Stimulated activated CD4-positive, alpha-beta T cell treated with anti-CD3 and anti-CD28 coated beads, Interleukin-2, amount 100 ng/mL, for 48 hours (primary cell): Measurements from ENCODE around the gene ALCAM.

Experiments used
- DNase-seq, 2 donors: peaks; one replicate each; pipeline ENCODE4 v3.0.0-alpha.2; 2020

ALCAM gene

DNA sequence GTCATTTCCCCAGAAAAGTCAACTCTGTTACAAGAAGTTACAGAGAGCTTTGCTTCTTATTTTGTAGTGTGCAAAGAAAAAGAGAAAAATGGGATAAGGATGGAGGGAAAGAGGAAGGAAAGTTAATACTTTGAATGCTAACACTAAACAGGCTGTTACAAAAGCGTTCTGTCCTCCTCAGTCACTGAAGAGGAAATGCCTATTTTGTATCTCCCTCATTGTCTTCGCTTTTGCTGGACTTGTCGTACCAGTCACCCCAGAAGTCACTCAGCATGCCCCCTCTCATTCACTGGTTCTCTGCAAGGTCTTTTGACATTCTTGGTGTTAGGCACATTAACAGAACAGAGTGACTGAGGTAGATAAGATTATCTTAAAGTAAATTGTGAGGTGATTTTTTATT, 129.6 kb downstream of the ALCAM start:
- no peak for DNase-seq

DNA sequence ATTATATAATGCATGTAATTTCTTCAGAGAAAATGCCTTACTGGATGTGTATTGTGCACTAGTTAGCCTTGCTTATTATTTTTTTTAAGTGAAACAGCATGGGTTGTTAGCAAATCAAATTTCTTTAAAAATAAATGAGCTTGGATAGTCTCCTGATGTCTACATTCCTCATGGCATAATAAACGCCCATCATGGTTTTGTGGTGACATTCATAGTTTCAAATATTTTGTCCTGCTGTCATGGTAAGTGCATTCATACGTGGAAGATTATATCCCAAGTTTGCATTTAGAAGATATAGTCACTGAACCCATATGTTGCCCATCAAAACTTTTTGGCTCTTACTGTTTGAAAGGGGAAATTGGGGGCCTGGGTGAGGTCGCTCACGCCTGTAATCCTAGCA, 130.7 kb downstream of the ALCAM start:
- DNase-seq: no peak

DNA sequence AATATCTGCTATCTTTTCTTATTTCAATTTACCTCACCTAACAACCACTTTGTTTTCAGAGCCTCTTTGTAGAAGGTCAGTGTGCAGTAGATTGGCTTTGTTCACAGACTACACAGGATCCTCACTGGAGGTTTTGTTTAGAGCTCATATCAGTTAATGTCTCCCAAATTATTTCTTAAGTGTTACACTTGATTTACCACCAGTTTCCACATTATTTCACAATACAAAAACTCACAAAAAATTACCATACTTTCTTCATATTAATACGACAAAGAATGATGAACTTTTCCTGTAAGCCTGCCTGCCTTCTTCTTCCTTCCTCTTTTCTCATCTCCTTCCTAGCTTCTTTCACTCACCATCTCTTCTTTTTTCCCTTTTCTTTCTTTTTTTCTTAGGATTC, 133.3 kb downstream of the ALCAM start:
- DNase-seq: no peak

DNA sequence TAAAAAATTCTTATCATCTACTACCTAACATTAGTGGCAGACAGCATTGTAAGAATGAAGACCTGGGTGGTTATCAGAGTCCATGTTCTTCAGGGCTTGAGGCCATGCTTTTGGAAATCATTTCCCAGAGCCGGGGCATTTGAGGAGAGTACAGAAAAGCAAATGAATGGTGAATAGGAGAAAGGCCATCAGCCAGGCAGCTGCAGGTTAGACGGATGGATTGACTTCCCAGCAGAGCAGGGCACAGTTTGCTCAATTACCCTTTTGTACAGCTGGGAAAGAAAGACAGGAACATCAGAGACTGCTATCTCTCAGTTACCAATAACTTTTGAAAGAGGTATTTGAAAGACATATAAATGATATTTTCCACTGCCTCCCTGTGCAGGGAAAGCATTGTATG, 135.6 kb downstream of the ALCAM start:
- DNase-seq: no peak

DNA sequence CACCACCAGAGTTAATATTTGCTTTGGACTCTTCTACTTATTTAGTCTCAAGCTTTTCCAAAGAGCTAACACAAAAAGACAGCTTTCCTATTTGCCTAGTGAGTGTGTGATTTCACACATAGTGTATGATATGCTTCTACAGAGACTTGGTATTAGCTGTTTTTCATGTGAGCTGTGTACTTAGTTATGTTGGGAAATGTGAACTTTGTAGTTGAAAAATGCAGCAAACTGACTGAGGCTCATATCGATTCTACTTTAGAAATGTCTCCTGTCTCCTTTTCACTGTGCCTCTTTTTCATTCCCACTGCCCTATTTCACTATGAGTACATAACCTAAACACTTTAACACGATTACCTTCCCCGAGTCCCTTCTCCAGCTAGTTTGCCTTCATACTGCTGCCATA, 136.5 kb downstream of the ALCAM start:
- no peak for DNase-seq

DNA sequence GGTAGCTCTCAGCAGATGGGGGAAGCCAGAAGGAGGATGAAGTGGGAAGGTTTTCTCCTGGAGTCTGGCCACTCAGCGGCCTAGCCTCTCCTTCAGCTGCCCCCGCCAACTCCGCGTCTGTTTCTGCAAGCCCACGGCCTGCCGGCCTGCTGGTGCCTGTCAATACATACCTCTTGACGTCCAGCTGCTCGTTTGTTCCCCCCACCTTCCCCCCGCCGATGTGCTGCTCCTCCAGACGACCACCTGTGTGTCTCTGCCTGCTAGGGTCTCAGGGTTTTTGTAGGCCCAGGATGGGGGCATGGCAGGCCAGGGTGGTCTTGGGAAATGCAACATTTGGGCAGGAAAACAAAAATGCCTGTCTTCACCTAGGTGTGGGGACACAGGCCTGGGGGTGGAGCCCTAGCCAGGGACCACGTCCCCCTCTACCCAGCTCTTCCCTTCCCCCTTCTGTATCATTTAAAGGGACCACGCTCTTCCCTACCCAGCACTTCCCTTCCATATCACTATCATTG, 137.8 kb downstream of the ALCAM start:
- no peak for DNase-seq

DNA sequence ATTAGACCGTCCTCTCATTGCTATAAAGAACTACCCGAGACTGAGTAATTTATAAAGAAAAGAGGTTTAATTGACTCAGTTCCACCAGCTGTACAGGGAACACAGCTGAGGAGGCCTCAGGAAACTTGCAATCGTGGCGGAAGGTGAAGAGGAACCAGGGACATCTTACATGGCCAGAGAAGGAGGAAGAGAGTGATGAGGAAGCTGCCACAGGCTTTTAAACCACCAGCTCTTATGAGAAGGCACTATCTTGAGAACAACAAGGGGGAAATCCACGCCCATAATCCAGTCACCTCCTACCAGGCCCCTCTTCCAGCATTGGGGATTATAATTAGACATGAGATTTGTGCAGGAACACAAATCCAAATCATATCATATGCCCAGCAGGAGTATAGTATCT, 138.5 kb downstream of the ALCAM start:
- DNase-seq: no peak

DNA sequence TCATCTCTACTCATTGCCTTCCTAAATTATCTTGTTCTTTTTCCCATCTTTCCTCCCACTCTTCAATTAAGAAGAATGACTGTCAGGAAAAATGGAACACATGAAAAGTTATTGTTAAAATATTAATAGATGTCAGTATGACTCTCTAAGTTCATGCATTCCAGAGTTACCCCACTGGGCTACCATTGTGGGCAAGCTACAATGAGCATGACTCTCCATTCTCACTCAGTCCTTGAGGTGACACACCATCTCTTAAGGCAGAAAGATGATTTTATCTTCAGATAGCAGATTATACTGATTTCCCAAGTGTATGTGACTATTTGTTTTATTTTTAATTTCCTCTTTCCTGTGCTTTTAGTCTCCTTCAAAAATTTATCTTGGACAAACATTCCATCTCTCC, 144.3 kb downstream of the ALCAM start:
- DNase-seq: no peak

DNA sequence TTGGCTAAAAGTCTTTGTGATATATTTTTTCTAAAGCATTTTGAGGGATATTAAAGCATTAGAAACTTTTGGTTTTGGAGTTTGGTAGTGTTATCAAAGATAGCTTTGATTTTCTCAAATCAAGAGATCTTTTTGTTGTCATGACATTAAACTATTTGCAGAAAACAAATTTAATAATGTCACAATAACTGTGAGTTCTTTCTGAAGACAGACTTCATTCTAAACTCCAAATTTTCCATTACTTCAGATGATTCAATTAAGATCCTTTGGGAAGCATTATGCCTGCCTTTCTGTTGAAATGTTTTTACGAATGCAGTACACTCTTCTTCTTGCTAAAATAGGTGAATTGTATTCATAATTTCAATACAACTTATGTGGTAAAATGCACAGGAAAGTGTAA, 145.4 kb downstream of the ALCAM start:
- DNase-seq: no peak

DNA sequence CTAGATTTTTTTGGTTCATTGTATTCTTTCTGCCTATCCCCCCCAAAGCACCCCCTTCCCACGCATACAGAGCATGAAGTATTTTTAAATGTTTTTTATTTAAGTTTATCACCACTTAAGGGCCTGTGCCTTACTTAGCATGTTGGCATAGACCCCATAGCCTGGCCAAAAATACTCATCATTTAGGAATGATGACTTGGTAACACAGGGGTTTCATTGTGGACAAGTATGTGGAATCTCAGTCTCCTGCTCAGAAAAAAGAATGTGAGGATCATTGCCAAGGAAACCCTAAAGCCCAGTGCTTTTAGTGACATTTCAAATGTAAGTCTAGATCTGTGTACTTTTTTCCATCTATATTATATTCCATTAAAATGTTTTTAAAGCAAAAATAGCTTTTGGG, 146.3 kb downstream of the ALCAM start:
- no peak for DNase-seq

DNA sequence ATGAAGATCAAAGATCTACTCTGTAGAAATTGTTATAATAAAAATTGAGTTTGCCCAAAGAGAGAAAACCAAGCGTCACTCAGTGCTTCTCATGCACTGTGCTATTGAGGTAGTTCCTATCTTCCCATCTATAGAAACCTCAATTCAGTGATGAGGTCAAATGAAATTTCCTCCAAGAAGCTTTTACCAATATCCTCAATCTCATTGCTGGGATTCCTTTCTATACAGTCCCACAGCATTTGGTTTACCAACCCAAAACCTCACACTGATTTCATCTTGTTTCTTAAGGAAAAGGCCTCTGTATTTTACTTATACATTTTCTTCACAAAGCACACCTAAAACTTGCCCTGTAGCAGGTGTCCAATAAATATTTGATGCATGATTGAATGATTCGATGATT, 147.2 kb downstream of the ALCAM start:
- no peak for DNase-seq

DNA sequence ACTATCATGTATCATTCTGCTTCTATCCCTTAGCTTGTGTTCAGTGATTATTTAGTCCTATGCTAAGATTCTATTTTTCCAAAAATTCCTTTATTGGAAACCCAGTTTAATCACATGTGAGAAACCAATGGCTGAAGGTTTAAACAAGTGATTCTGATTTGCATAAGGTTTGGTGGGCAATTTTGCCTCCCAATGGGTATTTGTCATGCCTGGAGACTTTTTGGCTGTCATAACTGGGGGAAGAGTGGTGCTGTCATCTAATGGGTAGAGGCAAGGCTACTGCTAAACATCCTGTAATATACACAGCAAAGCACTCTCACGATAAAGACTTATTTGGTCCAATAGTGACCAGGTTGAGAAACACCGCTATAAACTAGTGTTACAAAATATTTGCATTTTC, 148.7 kb downstream of the ALCAM start:
- DNase-seq: no peak

DNA sequence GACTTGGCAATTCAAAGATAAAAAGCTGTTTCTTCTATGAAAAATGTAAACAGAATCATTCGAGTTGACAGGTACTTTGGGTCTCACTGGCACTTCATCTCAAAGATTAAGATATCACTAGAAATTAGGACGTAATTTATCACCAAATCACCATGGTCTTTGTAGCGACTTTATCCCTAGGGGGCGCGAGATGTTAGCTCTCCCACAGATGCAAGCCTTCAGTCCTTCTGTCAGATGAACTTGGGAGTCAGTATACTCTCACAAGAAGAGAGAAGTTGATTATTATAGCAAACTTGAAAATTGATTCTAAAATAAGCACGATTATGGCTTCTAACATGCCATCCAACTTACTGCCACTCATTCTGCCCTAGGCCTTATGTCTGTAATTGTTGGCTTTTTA, 150.3 kb downstream of the ALCAM start:
- no peak for DNase-seq

DNA sequence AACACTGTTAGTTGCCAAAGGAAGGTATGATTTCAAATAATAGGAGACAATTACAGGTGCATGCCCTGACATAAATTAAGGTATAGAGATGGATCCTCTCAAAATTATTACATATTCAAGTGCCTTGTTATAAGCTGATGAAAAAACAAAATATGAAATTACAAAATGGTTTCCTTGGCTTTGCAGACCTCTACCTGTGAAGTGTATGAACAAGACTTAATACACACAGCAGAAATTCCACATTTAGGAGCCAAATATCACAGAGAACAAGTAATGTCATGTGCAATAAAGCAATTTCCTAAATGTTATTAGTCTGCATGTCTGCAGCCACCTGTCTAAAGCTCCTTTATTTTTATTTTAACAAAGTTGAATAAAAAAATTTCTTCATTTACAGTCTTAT, 151.5 kb downstream of the ALCAM start:
- DNase-seq: no peak

DNA sequence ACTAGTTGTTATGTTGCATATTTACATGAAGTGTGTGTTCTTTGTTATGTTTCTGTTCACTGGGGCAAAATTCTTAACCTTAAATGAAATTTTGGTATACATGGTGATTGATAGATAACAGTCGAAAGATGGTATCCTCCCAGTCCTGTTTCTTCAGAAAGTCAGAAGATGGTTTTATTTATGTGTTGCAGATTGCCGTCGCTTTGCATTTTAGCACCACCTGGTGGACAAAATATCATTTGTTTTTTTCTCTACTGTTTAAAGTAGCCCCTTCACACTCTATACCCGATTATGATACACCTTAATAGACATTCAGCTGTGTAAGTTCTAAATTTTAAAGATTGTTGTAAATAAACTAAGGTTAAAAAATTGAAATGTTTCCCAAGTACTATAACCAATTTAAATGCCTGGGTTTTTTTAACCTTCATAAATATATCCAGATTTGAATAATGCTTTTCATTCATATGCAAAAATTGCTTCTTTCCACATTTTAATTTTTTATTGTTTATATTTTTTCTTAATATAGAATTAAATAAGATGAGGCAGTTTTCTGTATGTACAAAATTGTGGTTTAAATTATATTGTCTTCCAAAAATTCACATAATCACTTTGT, 152.2 kb downstream of the ALCAM start:
- no peak for DNase-seq

DNA sequence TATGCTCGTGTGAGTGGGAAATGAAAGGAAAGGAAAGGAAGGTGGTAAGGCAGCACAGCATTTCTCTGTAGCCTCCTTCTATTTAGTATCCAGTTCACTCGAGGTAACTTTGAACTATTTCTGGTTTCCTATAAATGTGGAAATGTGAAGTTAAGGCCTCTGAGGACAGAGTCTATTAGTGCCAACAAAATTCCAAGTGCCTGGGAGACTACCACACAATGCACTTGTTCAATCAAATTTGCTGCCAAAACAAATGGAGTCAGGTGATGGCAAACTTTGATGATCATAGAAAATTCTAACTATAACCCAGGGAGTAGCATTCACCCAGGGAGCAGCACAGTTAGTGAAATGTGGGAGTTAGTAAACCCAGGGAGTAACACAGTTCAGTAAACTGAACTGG, 155.1 kb downstream of the ALCAM start:
- DNase-seq: no peak

DNA sequence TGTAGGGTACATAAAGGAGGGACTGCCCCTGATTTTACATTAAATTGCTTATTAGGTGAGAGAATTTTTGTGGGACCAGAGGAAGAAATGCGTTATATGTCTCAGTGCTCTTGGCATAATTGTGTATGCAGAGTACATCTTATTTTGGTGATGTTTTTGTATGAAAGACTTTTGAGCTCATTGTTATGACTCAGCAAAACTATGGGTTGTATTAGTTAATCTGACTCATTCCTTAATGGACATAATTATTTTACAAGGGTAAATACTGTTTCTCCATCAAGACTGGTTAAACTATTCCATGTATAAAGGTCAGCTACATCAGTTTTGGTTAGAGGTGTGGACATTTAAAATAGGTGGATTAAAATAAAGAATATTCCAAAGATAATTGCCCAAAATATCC, 156.8 kb downstream of the ALCAM start:
- no peak for DNase-seq

DNA sequence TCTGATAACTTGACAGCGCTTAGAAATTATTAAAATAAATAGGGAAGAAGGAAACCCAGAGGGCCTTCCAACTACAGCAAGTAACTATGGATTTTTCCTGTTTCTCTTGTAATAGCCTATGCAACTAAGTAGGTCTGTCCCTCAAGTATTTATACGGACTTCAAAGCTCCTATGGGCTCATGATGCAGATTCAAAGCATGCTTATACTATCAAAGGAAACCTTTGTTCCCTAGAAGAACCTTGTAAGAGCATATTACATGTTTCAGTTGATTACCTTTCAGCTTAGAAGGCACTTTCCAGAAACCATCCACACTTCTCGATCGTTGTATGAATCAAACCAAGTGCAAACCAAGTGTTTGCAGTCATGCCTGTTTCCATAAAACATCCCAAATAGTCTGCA, 158.8 kb downstream of the ALCAM start:
- no peak for DNase-seq

DNA sequence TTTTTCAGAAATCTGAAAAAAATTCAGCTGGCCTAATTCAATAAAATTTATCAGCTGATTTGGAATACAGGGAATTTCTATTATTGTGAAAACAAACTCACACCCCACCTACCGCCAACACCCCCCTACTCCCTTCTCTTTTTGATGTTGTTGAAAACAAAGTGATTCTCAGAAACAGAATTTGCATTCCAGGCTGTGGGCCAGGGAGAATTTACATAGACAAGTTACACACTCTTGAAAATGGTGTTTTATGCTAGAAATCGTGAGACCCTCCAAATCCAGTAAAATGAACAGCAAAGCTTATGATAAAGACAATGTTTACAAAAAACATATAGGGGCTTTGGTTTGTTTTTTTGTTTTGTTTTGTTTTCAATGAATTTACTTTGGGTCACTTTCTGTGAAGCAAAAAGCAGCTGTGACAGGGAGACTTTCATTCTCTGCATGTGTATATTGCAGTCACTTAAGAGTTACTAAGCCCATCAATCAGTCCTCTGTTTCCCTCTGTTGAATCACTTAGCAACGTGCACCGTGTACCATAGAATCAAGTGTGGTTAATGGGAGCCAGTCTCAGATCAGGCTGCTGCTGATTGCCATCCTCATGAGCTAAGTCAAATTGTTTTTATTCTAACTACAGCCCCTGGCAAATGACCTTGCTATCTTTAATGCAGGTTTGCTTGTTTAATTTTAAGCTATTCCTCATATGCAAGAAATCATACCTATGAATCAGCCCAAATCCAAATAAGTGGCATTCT, 159.8 kb downstream of the ALCAM start:
- DNase-seq: no peak

DNA sequence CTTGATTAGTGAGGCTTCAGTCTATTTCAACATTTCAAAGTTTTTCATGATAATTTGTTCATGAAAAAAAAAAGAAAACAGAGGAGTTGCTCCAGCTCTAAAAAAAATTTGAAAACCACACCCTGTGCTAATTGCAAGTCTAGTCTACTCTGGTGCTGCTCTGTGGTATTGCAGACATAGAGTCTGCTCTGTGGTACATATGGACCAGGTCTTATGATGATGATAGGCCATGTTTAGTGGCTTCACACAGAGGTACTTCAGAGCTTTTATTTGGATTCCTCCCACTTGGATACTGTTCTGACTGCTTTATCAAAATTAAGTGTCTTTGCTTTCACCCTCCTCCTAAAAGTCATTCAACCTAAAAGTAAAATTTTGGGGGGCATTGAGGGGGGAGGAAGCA, 160.8 kb downstream of the ALCAM start:
- DNase-seq: no peak

DNA sequence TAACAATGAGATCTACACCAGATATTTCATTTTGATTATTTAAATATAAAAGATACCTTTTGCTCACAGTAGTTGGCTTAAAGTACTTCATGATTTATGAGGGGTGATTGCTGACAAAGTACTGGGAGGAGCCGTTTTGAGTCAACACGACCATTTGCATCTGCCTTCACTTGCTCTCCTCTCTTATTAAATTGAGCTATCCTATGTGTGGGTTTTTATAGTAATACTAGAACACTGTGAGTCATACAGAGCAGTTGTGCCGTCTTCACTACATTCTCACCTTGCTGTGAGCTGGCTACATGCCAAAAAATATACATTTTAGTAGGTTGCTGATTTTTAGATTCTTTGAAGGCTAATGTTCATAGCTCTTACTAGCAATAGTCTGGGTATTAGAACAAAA, 161.2 kb downstream of the ALCAM start:
- no peak for DNase-seq

DNA sequence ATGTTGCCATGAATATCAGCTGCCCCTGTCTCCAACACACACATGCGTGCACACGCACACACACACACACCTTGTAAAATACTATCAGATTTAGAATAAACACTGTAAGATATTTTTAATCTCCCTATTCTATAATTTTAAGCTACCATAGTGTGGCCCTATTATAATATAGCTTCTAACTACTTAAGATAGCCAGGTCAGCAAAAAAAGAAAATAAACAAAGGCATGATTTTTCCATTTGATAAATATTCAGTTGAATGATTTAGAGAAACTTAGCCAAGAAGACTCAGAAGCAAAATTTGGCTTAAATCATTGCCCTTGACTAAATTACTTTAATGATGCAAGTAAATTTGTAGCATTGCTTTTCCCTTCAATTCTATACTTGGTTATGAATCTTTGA, 162.2 kb downstream of the ALCAM start:
- DNase-seq: no peak

DNA sequence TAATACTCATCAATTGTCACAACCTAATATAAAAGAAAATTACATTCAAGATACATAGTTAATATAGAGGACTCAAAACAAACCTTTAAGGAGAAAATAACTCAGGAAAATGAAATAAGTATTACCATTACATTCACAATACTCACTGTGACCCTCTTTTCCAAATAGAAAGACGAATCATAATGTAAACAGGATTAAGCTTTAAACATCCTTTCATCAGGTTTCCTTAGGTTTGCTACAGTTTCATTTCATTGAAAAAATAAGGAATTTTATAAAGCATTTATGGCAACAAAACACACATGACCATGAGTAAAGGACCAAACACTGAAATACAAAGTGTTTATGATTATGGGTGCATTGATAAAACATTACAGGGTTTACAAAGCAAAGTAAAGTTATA, 162.7 kb downstream of the ALCAM start:
- no peak for DNase-seq

DNA sequence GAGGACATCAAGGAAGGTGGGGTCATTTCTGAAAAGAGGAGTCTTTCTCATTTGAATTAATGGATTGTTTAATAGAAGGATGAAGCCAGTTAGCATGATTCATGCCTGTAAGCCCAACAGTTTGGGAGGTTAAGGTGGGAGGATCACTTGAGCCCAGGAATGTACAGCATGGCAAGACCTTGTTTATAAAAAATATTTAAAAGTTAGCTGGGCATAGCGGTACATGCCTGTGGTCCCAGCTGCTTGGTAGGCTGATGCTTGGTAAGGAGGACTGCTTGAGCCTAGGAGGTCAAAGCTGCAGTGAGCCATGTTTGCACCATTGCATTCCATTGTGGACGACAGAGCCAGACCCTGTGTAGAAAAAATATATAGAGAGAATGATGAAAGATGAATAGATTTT, 165.5 kb downstream of the ALCAM start:
- no peak for DNase-seq

DNA sequence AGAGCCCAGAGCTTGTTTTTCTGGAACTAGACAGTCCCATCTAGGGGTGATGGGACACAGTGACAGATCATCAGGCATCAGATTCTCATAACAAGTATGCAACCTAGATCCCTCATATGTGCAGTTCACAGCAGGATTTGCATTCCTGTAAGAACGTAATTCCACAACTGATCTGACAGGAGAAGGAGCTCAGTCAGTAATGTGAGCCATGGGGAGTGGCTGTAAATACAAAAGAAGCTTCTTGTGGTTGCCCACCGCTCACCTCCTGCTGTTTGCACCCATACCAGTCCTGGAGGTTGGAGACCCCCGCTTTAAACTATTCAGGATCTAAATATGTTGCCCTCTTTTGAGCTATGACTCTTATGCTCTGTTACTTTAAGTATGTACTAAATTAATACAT, 167.3 kb downstream of the ALCAM start:
- DNase-seq: no peak
